Esophagus mucosa (tissue), 1 donor: ENCODE data around the gene ZSWIM3. TPM values are rescaled to one million over a fixed set of nuclear protein-coding genes. Genes with fewer than 3 reads are reported as not detected.

Experiments
- ATAC-seq: fragments of 200-7000 bp; cut with Tn5 transposase; one replicate; pipeline ENCODE4 v1.9.1; 2020
- total RNA-seq: library from RNA; stranded (reverse); gene quantifications from one replicate; pipeline ENCODE4 v1.2.4, GENCODE V29; 2023
- donor health status: DM: yes; HTN: yes; CAD: no.

The ZSWIM3 gene
- total RNA-seq, 1 donor from 2014 or later: 1.4 TPM

- peak; percentile 94 for ATAC-seq
These were observed 53.5 kb downstream of the ZSWIM3 start for GRCh38 chr20:45910670-45911485.

- peak; percentile 15 for ATAC-seq
These were observed 54.3 kb downstream of the ZSWIM3 start, which contains the start of gene PLTP for GRCh38 chr20:45911486-45912343. Gene PLTP (minus strand): TSS chr20:45912155. CDS start chr20:45911452, 703 bp downstream.

DNA sequence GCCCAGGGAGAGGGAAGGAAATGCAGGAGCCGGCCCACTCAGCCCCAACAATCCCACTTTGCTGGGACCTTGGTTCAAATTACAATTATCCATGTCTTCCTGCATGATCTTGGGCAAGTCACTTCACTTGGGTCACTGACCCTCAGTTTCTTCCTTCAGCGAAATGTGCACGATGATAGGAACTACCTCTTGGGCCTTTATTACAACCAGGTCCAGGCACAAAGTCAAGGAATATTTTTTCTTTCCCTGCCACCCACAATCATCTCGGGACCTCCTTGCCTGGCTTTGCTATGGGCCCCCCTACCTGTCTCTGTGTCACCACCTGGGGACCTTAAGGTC lies 54.9 kb downstream of the ZSWIM3 start:
- ATAC-seq: no peak

- no peak for ATAC-seq
These were observed 55.7 kb downstream of the ZSWIM3 start for GRCh38 chr20:45913116-45913515.

DNA sequence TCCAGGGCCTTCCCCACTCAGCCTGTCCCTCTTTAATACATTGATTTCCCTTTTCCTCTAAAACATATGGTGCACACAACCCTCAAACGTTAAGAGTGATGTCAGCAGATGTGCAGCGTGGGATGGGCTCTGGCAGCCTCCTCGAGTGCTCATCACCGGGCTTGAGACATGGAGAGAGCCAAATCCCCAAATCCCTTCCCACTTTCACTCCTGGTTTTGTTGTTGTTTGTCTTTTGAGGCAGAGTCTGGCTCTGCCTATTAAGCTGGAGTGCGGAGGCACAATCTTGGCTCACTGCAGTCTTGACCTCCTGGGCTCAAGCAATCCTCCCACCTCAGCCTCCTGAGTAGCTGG lies 60.4 kb downstream of the ZSWIM3 start:
- ATAC-seq: no peak

GRCh38 chr20:45918182-45918737 lies 60.8 kb downstream of the ZSWIM3 start:
- no peak for ATAC-seq

- no peak for ATAC-seq
These were observed 61.5 kb downstream of the ZSWIM3 start for GRCh38 chr20:45918779-45919537.

- no peak for ATAC-seq
These were observed 62.4 kb downstream of the ZSWIM3 start for GRCh38 chr20:45919542-45920399.

- no peak for ATAC-seq
These were observed 63.3 kb downstream of the ZSWIM3 start for GRCh38 chr20:45920462-45921336.

GRCh38 chr20:45921337-45922189 lies 64.1 kb downstream of the ZSWIM3 start:
- ATAC-seq: no peak

DNA sequence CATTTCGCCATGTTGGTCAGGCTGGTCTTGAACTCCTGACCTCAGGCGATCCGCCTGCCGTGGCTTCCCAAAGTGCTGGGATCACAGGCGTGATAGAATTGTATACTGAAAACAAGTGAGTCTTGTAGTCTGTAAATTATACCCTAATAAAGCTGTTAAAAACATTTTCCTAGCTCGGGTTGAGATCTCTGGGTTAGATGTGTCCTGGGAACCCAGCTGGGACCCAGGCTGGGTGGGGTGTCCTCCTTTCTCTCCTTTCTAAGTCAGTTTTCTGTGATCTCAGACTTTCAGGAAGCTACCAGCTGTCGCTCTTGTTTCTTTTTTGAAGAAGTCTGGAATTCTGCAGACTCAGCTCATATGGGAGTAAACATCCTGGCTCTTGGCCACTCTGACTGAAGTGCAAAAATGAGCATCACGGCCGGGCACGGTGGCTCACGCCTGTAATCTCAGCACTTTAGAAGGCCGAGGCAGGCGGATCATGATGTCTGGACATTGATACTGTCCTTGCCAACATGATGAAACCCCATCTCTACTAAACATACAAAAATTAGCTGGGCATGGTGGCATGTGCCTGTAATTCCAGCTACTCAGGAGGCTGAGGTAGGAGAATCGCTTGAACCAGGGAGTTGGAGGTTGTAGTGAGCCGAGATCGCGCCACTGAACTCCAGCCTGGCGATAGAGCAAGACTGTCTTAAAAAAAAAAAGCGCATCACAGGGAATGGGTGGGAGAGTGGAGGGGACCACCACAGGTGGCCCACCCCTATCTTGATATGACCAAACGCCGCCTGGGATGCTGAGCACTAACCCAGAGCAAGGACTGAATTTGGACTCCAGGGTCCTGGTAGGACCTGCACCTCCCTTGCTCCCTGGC lies 67.2 kb downstream of the ZSWIM3 start:
- ATAC-seq: no peak

DNA sequence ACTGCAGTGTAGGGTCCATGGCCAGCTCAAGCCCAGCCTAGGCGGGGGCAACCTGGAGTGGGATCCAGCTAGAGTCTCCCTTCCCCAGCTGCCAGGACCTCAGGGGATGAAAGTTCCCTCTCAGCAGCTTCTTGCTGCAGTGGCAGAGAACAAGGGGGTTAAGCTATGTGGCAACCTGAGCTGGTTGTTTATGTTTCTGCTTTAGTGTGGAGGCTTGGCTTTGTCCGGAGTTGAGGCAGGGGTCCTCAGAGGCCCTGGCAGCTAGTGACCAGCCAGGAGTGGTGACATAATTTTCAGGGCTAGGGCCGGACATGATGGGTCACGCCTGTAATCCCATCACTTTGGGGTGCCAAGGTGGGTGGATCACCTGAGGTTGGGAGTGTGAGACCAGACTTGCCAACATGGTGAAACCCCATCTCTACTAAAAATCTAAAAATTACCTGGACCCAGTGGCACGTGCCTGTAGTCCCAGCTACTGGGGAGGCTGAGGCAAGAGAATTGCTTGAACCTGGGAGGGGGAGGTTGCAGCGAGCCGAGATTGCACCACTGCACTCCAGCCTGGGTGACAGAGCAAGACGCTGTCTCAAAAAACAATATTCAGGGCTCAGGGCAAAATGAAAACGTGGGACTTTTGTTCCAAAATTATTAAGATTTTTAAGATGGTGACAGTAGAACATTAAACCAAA lies 68.5 kb downstream of the ZSWIM3 start:
- no peak for ATAC-seq

DNA sequence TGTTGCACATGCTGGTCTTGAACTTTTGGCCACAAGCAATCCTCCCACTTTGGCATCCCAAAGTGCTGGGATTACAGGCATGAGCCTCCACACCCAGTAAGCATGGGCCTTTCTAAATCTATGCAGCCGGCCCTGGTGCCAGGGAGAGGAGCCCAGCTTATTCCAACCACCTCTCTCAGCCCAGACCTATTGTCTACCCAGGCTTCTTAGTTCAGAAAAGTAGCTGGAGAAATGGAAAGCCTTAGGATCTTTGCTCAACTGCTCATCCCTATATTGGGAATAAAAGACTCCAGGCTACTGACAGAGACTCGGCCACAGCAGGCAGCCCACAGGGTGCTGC lies 69.3 kb downstream of the ZSWIM3 start:
- no peak for ATAC-seq

- ATAC-seq: peak; percentile 10
These were observed 69.9 kb downstream of the ZSWIM3 start for GRCh38 chr20:45927071-45927878.
